ENCODE results near the gene PSD4.

The PSD4 gene

DNA sequence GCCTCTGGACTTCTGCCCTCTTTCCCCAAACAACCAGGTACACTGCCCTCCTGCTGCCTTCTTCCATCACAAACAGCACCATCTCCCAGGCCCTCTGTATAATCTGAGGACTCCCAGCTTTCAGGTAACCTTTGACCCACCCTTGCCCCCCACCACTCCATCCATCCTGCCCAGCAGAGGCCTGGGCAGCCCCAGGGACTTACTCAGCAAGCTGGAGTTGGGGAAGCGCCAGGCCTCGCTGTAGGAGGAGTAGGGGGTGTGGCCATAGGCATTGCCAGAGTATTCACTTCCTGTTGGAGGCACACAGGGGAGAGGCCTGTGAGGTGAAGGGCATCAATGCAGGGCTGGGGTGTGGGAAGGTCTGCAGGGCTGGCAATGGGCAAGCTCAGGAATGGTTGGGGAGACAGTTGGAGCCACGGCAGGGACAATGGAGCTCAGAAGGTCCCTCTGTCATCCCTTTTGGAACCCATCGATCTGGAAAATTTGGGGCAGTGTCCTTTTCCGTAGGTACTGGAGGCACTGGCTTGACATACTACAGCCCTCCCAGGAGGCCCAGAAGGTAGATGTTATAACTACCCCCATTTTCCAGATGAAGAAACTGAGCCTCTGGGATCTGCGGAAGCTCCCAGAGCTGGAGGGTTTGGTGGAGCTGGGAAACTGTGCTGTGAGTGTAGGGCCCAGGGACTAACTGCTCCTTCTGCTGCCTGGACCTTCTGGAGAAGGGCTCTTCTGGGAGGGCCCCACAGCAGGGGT lies 46.3 kb downstream of the PSD4 start:
- H3K9me3 ChIP-seq = no peaks in the 10 kb centered on the region
- H3K27ac ChIP-seq = no peak overlapping the region
- H3K4me3 ChIP-seq (ENCODE audit: low read depth in 1 of 2, low read length in 1 of 2) = no peak overlapping the region
- TF ChIP-seq, protein P1, sequence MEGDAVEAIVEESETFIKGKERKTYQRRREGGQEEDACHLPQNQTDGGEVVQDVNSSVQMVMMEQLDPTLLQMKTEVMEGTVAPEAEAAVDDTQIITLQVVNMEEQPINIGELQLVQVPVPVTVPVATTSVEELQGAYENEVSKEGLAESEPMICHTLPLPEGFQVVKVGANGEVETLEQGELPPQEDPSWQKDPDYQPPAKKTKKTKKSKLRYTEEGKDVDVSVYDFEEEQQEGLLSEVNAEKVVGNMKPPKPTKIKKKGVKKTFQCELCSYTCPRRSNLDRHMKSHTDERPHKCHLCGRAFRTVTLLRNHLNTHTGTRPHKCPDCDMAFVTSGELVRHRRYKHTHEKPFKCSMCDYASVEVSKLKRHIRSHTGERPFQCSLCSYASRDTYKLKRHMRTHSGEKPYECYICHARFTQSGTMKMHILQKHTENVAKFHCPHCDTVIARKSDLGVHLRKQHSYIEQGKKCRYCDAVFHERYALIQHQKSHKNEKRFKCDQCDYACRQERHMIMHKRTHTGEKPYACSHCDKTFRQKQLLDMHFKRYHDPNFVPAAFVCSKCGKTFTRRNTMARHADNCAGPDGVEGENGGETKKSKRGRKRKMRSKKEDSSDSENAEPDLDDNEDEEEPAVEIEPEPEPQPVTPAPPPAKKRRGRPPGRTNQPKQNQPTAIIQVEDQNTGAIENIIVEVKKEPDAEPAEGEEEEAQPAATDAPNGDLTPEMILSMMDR (IDR thresholded peaks at IDR 0.05) = no peak
- no peaks in the 10 kb centered on the region for H3K27me3 ChIP-seq
- H3K4me1 ChIP-seq (ENCODE audit: control insufficient read depth in 1 of 2, insufficient read depth in 1 of 2, low read depth in 1 of 2, low read length in 1 of 2) = peaks cover 15 to 21% of the 10 kb centered on the region in 2 experiments
- H3K36me3 ChIP-seq = no peaks in the 10 kb centered on the region

DNA sequence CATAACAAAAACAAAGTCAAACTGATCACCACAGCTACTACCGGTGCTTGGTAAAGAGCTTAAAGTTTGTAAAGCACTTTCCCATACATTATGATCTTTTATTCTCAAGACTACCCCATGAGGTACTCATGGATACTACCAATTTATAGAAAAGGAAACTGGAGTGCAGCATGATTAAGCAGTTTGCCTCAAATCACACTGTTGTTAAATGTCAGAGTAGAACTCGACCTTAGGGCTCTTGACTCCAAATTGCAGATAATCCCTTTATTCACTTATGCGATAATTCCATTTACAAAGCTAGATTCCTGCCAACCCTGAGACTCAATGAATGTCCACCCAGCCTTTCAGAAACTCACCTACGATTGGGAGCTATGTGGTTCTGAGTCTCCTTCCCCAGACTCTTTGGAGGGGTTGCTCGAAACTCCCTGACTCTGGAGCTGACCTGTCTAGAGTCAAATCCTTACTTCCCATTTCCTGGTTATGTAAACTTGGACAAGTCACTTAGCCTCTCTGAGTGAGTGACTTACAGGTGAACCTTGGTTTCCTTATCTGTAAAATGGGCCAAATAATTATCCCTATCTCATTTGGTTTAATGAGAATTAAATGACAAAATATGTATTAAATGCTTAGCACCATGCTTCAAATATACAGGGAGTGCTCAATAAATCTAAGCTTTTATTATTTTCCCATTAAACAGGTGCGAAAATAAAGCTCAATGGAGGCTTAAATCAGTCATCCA lies 47.4 kb downstream of the PSD4 start:
- Histone ChIP-seq H3K36me3 (no peaks in the 10 kb centered on the region), H3K27me3 (no peaks in the 10 kb centered on the region), H3K4me1 (ENCODE audit: control insufficient read depth in 1 of 2, insufficient read depth in 1 of 2, low read depth in 1 of 2, low read length in 1 of 2) (peaks cover 15 to 21% of the 10 kb centered on the region in 2 experiments), H3K9me3 (no peaks in the 10 kb centered on the region), H3K27ac (no peak overlapping the region), H3K4me3 (ENCODE audit: low read depth in 1 of 2, low read length in 1 of 2) (no peak overlapping the region)
- TF ChIP-seq, protein P1 (IDR thresholded peaks at IDR 0.05) = no peak

DNA sequence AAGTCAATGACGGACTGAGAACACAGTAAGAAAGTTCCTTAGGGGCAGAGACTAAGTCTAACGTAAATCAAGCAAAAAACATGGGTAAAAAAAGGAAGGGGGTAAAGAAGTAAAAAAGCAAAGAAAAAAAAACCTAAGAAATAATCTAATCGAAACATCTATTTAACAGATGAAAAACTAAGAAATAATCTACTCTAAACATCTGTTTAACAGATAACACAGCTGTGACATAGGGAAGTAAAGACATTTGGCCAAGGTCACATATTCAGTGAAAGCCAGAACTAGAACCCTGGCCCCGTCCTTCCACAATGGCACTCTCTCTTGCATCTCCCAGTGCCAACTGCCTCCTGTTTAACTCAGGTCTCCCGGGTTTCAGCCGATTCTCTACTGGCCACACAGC lies 48.1 kb downstream of the PSD4 start:
- Histone ChIP-seq H3K27ac (no peak overlapping the region), H3K4me1 (ENCODE audit: control insufficient read depth in 1 of 2, insufficient read depth in 1 of 2, low read depth in 1 of 2, low read length in 1 of 2) (peaks cover 15 to 21% of the 10 kb centered on the region in 2 experiments), H3K9me3 (no peaks in the 10 kb centered on the region), H3K4me3 (ENCODE audit: low read depth in 1 of 2, low read length in 1 of 2) (no peak overlapping the region), H3K27me3 (no peaks in the 10 kb centered on the region), H3K36me3 (no peaks in the 10 kb centered on the region)
- TF ChIP-seq, protein P1 (IDR thresholded peaks at IDR 0.05) = no peak

DNA sequence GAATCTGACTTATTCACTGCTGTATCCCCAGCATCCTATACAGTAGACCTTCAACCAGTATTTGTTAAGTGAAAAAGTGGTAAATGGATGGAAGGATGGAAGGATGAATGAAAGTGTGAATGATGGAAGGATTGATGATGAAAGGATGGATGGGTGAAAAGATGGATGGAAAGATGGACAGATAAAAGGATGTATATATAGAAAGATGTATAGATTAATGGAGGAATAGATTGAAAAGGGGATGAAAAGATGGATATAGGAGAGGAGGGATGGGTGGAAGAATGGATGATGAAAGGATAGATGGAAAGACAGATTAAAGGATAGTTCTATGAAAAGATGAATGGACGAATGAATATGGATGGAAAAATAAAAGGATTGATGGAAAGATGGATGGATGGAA lies 50.0 kb downstream of the PSD4 start:
- Histone ChIP-seq H3K36me3 (no peaks in the 10 kb centered on the region), H3K27me3 (no peaks in the 10 kb centered on the region), H3K4me3 (ENCODE audit: low read depth in 1 of 2, low read length in 1 of 2) (no peak overlapping the region), H3K4me1 (ENCODE audit: control insufficient read depth in 1 of 2, insufficient read depth in 1 of 2, low read depth in 1 of 2, low read length in 1 of 2) (peaks cover 8 to 14% of the 10 kb centered on the region in 2 experiments), H3K9me3 (no peaks in the 10 kb centered on the region), H3K27ac (no peak overlapping the region)
- TF ChIP-seq, protein P1 (IDR thresholded peaks at IDR 0.05) = no peak

DNA sequence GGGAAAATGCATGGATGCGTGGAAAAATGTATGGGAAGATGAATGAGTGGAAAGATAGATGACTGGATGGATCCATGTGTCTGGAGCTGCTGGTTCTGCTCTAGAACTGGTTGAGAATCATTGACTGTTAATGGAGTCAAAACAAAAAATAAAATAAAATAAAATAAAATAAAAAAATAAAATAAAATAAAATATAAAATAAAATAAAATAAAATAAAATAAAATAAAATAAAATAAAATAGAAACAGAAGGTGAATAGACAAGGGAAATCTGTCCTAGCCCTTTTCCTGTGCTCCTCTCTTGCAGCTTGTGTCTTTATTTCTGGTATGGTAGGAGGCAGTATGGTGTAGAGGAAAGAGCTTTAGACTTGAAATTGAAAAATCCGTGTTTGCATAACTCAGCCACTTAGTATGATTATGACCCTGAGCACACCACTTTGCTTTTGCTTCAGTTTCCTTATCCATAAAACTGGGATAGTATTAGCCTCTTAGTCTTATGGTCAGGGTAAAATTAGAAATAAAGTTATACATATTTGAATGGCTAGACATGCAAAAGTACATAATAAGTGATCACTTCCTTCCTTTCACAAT lies 51.0 kb downstream of the PSD4 start:
- Histone ChIP-seq H3K36me3 (no peaks in the 10 kb centered on the region), H3K4me3 (ENCODE audit: low read depth in 1 of 2, low read length in 1 of 2) (no peak overlapping the region), H3K27me3 (no peaks in the 10 kb centered on the region), H3K27ac (no peak overlapping the region), H3K9me3 (no peaks in the 10 kb centered on the region), H3K4me1 (ENCODE audit: control insufficient read depth in 1 of 2, insufficient read depth in 1 of 2, low read depth in 1 of 2, low read length in 1 of 2) (peaks cover 8 to 13% of the 10 kb centered on the region in 2 experiments)
- TF ChIP-seq, protein P1 (IDR thresholded peaks at IDR 0.05) = no peak
